KBM-7 (cell line): Measurements from ENCODE around the gene SRPK2.

ENCODE experiments used
- DNase-seq: peaks from one replicate; pipeline ENCODE4 v3.0.0-alpha.2; 2015
- in situ Hi-C: fragments of 300-500 bp; cut with MboI; formaldehyde crosslinking; loops from 2 replicates; pipeline ENCODE4 v1.14.3; 2020; ENCODE audit warnings: low sequenced_read_pairs, low pct_unique_long_range_greater_than_20kb, mixed read lengths

The SRPK2 gene

DNA sequence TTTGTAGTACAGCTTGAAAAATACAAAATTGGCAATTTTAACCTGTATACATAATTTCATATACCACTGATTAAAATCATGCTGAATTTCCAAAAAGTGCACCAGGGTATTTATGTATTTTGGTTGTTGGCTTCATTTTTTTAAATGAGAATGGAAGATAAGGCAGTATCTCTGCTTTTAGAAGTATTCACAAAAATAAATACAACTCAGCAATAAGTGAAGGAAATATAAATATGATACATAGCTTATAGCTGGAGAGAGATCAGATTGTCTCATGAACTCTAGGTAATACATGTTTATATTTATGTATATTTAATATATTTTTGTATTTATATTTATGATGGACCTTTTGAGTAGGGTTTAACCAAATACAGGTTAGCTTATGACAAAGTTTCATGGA is 293.8 kb downstream of the SRPK2 start:
- in situ Hi-C loops, result no loop called here
- DNase-seq, result no peak

DNA sequence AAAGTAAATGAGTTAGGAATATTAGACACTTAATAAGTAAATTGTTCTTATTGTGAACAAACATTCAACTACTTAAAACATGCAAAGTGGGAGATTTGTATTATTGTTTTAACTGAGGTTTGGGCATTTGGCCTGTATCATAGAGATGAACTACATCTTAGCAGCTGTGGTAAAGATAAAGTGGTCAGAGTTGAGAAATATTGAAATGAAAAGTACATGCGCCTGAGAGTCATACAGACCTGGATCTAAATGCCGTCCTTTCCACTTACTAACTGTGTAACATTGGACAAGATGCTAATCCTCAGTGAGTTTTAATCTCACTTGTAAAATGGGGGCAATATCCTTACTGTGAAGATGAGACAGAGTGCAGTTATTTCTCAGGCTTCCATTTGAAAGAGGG is 300.3 kb downstream of the SRPK2 start:
- DNase-seq, result no peak
- in situ Hi-C loops, result no loop called here

DNA sequence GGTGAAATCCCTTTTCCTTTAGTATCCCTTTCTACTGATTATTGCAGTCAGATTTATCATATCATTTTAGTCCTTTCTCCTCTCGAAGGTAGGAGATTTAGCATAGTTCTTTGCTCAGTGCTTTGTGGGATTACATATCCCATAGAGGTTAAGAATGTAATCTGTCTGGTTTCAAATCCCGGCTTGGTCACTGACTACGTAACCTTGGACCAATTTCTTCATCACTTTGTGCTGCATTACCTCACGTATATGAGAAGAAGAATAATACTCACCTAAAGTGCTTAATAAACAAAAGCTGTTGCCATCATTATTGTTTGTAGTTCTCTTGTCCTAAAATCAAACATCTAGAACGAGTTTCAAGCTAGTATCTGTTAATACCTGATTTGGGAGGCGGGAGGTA is 300.7 kb downstream of the SRPK2 start:
- DNase-seq, result no peak
- in situ Hi-C loops, result no loop called here

DNA sequence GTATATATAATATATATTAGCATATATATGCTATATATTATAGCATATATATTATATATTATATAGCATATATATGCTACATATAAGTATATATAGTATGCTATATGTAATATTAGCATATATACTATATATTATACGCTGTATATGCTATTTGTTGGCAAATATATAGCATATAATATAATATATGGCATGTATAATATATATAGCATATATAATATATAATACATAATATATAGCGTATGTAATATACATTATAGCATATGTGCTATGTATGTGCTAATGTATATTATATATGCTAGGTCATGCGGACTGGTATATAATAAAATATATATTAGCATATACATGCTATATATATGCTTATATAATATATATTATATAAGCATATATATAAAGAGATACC is 301.9 kb downstream of the SRPK2 start:
- in situ Hi-C loops, result no loop called here
- no peak for DNase-seq

DNA sequence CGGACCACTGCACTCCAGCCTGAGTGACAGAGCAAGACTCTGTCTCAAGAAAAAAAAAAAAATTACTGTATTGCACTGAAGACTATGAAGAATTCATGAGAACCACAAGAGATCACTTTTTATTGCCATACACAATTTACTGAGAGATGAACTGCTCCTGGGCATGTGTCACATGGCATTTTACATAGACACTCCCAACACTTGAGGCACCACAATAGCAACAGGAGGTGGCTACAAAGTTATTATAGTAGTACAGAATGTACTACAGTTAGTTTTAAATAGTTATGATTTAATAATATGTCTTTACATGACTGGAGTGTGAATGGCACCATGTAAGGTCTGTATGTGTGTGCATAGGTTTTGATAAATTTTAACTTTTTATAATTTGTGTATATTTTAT is 304.1 kb downstream of the SRPK2 start:
- in situ Hi-C loops, result no loop called here
- no peak for DNase-seq

DNA sequence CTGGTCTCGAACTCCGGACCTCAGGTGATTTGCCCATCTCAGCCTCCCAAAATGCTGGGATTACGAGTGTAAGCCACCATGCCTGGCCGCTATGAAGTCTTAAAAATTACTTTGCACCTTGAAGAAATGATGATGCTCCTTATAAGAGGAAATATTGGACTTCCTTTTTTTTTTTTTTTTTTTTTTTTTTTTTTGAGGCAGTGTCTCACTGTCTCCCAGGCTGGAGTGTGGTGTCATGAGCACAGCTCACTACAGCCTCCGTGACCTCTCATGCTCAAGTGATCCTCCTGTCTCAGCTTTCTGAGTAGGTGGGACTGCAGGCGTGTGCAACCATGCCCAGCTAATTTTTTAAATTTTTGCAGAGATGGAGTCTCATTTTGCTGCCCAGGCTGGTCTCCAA is 309.4 kb downstream of the SRPK2 start:
- DNase-seq, result no peak
- in situ Hi-C loops, result no loop called here

DNA sequence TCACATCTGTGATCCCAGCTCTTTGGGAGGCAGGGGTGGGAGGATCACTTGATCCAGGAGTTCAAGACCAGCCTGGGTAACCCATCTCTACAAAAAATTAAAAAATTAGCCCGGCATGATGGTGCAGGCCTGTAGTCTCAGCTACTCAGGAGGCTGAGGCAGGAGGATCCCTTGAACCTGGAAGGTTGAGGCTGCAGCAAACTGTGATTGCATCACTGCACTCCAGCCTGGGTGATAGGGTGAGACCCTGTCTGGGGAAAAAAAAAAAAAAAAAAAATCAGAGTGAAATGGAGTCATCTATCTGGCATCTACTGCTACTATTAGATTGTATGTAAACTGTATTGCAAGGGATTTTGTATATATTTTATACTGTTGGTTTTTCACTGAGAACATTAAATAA is 315.6 kb downstream of the SRPK2 start:
- DNase-seq, result no peak
- in situ Hi-C loops, result no loop called here

DNA sequence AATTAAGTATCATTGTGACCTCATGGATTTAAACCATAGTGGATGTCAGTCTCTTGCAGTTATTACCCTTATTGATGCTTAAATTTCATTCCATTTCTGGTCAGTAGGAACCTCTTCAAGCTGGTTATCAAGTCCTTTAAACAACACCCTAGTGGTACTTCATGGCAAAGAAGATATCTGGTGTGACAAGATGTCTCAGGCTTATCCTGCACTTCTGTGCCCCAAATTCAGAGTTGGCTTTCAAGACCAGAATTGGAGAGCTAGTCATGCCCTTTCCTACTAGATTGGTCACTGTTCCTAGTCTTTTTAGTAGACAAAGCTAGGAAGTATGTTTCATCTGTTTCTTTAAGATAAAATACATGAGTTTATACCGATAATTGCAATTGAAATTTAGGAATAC is 319.8 kb downstream of the SRPK2 start:
- in situ Hi-C loops, result no loop called here
- no peak for DNase-seq

DNA sequence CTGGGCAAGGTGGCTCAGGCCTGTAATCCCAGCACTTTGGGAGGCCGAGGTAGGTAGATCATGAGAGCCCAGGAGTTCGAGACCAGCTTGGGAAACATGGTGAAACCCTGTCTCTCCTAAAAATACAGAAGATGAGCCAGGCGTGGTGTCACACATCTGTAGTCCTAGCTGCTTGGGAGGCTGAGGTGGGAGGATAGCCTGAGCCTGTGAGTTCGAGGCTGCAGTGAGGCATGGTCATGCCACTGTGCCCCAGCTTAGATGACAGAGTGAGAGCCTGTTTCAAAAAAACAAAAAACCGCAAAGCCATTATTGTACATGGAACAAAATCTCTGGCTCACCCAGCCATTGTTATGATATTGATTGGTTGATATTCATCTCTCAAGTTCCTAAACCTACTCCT is 321.0 kb downstream of the SRPK2 start:
- in situ Hi-C loops, result no loop called here
- no peak for DNase-seq
